Cardiac muscle cell (in vitro differentiated cells and primary cell): ENCODE results near the gene MAP7D3. TPM values are rescaled to one million over a fixed set of nuclear protein-coding genes. Genes with fewer than 3 reads are reported as not detected.

Experiments
- DNase-seq, 2 donors: peaks; one replicate each; pipeline versions ENCODE4 v3.0.0 to v3.0.0-alpha.2; 2010 to 2017; ENCODE audit warnings: low read depth in 1 of 2, low spot score in 1 of 2
- H3K27ac ChIP-seq: fragments of 200-600 bp; sonication (generic); 2 replicates; pipeline ENCODE4 v1.5.1; 2016
- H3K27me3 ChIP-seq: fragments of 200-600 bp; sonication (generic); 2 replicates; pipeline ENCODE4 v1.6.0; 2016; ENCODE audit warnings: control low read depth
- H3K36me3 ChIP-seq: fragments of 200-600 bp; sonication (generic); 2 replicates; pipeline ENCODE4 v1.5.1; 2016; ENCODE audit warnings: control low read depth
- H3K4me1 ChIP-seq: fragments of 200-600 bp; sonication (generic); 2 replicates; pipeline ENCODE4 v1.8.1; 2017; ENCODE audit warnings: low read depth, mild to moderate bottlenecking, mixed run types
- H3K4me3 ChIP-seq: fragments of 200-600 bp; sonication (generic); 2 replicates; pipeline ENCODE4 v1.5.1; 2016; ENCODE audit warnings: mild to moderate bottlenecking
- H3K9me3 ChIP-seq: fragments of 200-600 bp; sonication (generic); 2 replicates; pipeline ENCODE4 v1.5.1; 2017; ENCODE audit warnings: low read depth, mild to moderate bottlenecking, control low read depth
- polyA plus RNA-seq: library from polyadenylated mRNA; unstranded; fragments of >200 nt; fragmentation: Nextera tagmentation; extraction: Ambion mirVana; gene quantifications from 2 replicates; pipeline ENCODE4 v1.2.1, GENCODE V29; 2016
- total RNA-seq: library from RNA; depleted of rRNA; stranded (reverse); fragments of >200 nt; gene quantifications from 2 replicates; pipeline ENCODE4 v1.2.3, GENCODE V29; 2016
- TF ChIP-seq, protein P1 (sequence below): IDR thresholded peaks from 2 replicates; pipeline ENCODE4 v1.5.1; 2012; ENCODE audit warnings: low read depth, mild to moderate bottlenecking, low read length

Gene MAP7D3
- total and polyA plus RNA-seq, 2 experiments from 2014 or later, result 5.7 to 10.4 TPM

DNA sequence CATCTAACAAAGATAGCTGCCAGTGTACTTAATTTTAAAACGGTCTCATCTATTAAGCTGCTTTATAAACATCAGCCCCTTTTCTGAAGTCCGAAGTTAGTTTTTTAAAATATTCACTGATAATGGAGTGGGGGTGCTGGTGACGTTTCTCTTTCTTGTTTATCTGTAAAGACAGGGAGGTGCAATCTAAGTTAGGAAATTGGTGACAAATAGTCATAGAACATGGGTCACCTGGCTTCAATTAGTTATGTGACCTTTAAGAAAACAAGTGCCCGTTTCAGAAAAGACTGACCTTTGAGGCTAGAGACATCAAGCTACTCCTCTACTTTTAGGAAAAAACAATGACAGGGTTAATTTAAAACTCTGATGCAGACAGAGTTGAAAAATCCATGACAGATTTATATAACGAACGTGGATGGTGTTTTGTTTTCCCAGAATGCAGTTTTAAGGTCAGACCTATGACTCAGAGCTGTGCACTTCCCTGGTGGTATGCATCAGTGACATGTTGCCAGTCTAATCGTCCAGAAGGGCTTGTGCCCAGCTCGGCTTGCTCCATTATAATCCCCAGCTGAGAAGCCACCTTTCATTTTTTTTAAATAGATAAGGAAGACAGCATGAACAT is 65.7 kb downstream of the MAP7D3 start:
- TF ChIP-seq, protein P1, sequence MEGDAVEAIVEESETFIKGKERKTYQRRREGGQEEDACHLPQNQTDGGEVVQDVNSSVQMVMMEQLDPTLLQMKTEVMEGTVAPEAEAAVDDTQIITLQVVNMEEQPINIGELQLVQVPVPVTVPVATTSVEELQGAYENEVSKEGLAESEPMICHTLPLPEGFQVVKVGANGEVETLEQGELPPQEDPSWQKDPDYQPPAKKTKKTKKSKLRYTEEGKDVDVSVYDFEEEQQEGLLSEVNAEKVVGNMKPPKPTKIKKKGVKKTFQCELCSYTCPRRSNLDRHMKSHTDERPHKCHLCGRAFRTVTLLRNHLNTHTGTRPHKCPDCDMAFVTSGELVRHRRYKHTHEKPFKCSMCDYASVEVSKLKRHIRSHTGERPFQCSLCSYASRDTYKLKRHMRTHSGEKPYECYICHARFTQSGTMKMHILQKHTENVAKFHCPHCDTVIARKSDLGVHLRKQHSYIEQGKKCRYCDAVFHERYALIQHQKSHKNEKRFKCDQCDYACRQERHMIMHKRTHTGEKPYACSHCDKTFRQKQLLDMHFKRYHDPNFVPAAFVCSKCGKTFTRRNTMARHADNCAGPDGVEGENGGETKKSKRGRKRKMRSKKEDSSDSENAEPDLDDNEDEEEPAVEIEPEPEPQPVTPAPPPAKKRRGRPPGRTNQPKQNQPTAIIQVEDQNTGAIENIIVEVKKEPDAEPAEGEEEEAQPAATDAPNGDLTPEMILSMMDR, result no peak
- peak in 1 of 2 donors; percentile 44 for DNase-seq
- Histone ChIP-seq H3K27me3 (no peaks in the 10 kb centered on the region), H3K4me3 (no peak overlapping the region), H3K27ac (no peak overlapping the region), H3K36me3 (no peaks in the 10 kb centered on the region), H3K4me1 (peaks cover 6% of the 10 kb centered on the region), H3K9me3 (no peaks in the 10 kb centered on the region)

- DNase-seq, result no peak
These were observed 67.3 kb downstream of the MAP7D3 start for GRCh38 chrX:136183917-136184316.

DNA sequence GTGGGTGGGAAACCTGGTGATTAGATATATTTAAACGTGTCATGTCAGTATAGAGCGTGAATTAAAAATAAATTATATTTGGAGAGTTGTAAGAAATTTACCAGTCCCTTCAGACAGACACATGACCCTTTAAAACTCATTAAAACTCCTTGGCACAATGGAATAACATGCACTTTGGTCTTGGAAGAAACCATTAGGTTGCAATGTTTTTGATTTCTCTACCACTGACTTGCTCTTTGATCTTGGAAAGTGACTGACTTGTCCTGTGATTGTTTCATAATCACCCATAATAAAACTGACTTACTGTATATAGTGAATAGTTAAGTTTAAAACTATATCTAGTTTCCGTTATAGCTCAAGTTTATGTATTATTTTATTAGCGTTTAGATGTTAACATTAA is 68.0 kb downstream of the MAP7D3 start:
- Histone ChIP-seq H3K27me3 (no peaks in the 10 kb centered on the region), H3K4me1 (peaks cover 6% of the 10 kb centered on the region), H3K27ac (no peak overlapping the region), H3K36me3 (no peaks in the 10 kb centered on the region), H3K4me3 (no peak overlapping the region), H3K9me3 (no peaks in the 10 kb centered on the region)
- TF ChIP-seq, protein P1, result no peak
- DNase-seq, result no peak

More at GRCh38 chrX:136183917-136184316, 67.3 kb downstream of the MAP7D3 start:
- TF ChIP-seq, protein P1, result no peak
- Histone ChIP-seq H3K4me1 (peaks cover 6% of the 10 kb centered on the region), H3K27ac (no peak overlapping the region), H3K27me3 (no peaks in the 10 kb centered on the region), H3K36me3 (no peaks in the 10 kb centered on the region), H3K9me3 (no peaks in the 10 kb centered on the region), H3K4me3 (no peak overlapping the region)

GRCh38 chrX:136182414-136182813 is 68.8 kb downstream of the MAP7D3 start:
- peaks cover 6% of the 10 kb centered on the region for H3K4me1 ChIP-seq
- TF ChIP-seq, protein P1, result no peak
- DNase-seq, result no peak
- no peaks in the 10 kb centered on the region for H3K27me3 ChIP-seq
- no peak overlapping the region for H3K27ac ChIP-seq
- H3K9me3 ChIP-seq, result no peaks in the 10 kb centered on the region
- no peaks in the 10 kb centered on the region for H3K36me3 ChIP-seq
- H3K4me3 ChIP-seq, result no peak overlapping the region

- Histone ChIP-seq H3K27me3 (no peaks in the 10 kb centered on the region), H3K9me3 (no peaks in the 10 kb centered on the region), H3K27ac (no peak overlapping the region), H3K36me3 (no peaks in the 10 kb centered on the region), H3K4me3 (no peak overlapping the region), H3K4me1 (peaks cover 6% of the 10 kb centered on the region)
- DNase-seq, result no peak
- TF ChIP-seq, protein P1, result no peak
These were observed 72.1 kb downstream of the MAP7D3 start for GRCh38 chrX:136179133-136179532.

GRCh38 chrX:136176399-136176825 is 74.8 kb downstream of the MAP7D3 start:
- DNase-seq, result peak in 1 of 2 donors; percentile 93
- no peaks in the 10 kb centered on the region for H3K36me3 ChIP-seq
- H3K27ac ChIP-seq, result no peak overlapping the region
- H3K4me3 ChIP-seq, result no peak overlapping the region
- TF ChIP-seq, protein P1, result no peak
- no peaks in the 10 kb centered on the region for H3K4me1 ChIP-seq
- no peaks in the 10 kb centered on the region for H3K27me3 ChIP-seq
- no peaks in the 10 kb centered on the region for H3K9me3 ChIP-seq
